H1 (cell line): ENCODE data around the gene NHS. TPM values are rescaled to one million over a fixed set of nuclear protein-coding genes. Genes with fewer than 3 reads are reported as not detected.

ENCODE experiments used
- CTCF ChIA-PET: fragments of 300-600 bp; sonication (Branson Sonifier 250); formaldehyde crosslinking; loops from one replicate; lab custom pipeline; 2021; ENCODE audit not compliant: partially characterized antibody; lab: Charles Lee
- POLR2A ChIA-PET: fragments of 300-600 bp; sonication (Branson Sonifier 250); formaldehyde crosslinking; loops from one replicate; lab custom pipeline; 2021; ENCODE audit warnings: inconsistent platforms; ENCODE audit not compliant: partially characterized antibody; lab: Charles Lee
- DNase-seq, 2 experiments: peaks; one replicate each; pipeline versions ENCODE4 v3.0.0 to v3.0.0-alpha.2; 2010 to 2022; ENCODE audit warnings: low spot score in 2 of 2, low read depth in 1 of 2, mixed read lengths in 1 of 2
- FAIRE-seq: peaks from 2 replicates; lab custom pipeline; 2011; peaks lifted over from hg19 to GRCh38; lab: Jason Lieb, UNC
- H2AFZ ChIP-seq: 2 replicates; pipeline ENCODE4 v1.8.1; 2012; ENCODE audit warnings: low read length, inconsistent platforms
- H2AK5ac ChIP-seq: 2 replicates; pipeline ENCODE4 v1.6.1; 2013; ENCODE audit warnings: low read depth, low read length
- H2BK120ac ChIP-seq: replicated peaks from 2 replicates; pipeline ENCODE3; 2013; ENCODE audit warnings: low read depth, low read length, inconsistent platforms
- H2BK12ac ChIP-seq: 2 replicates; pipeline ENCODE4 v1.6.1; 2013; ENCODE audit warnings: low read depth, low read length
- H2BK15ac ChIP-seq: 2 replicates; pipeline ENCODE4 v1.6.1; 2013; ENCODE audit warnings: low read length
- H2BK20ac ChIP-seq: 2 replicates; pipeline ENCODE4 v1.6.1; 2013; ENCODE audit warnings: low read length
- H2BK5ac ChIP-seq: 2 replicates; pipeline ENCODE4 v1.6.1; 2013; ENCODE audit warnings: low read depth, low read length
- H3K14ac ChIP-seq: 2 replicates; pipeline ENCODE4 v1.6.1; 2013; ENCODE audit warnings: inconsistent platforms; ENCODE audit not compliant: insufficient read length
- H3K18ac ChIP-seq: 2 replicates; pipeline ENCODE4 v1.6.1; 2013; ENCODE audit warnings: low read length; ENCODE audit errors: extremely low read depth
- H3K23ac ChIP-seq: 2 replicates; pipeline ENCODE4 v1.6.1; 2013; ENCODE audit warnings: inconsistent platforms; ENCODE audit not compliant: insufficient read length
- H3K23me2 ChIP-seq: 2 replicates; pipeline ENCODE4 v1.6.1; 2013; ENCODE audit warnings: low read depth, low read length
- H3K27ac ChIP-seq: 2 replicates; pipeline ENCODE4 v1.6.1; 2011; ENCODE audit warnings: low read depth, low read length, inconsistent platforms
- H3K27me3 ChIP-seq, 4 experiments: replicated peaks in 1 of 4; 1 replicate in 1 of 4; 2 replicates in 3 of 4; pipeline versions ENCODE4 v1.6.1 to v1.8.1; 2011 to 2013; ENCODE audit warnings: low read length in 3 of 4, mild to moderate bottlenecking in 3 of 4, inconsistent platforms in 2 of 4, mixed read lengths in 2 of 4, moderate library complexity in 1 of 4; ENCODE audit not compliant: control insufficient read depth in 3 of 4, insufficient read depth in 3 of 4; ENCODE audit errors: extremely low read depth in 1 of 4
- H3K36me3 ChIP-seq, 4 experiments: 2 replicates each; pipeline versions ENCODE4 v1.6.1 to v1.8.1; 2011 to 2013; ENCODE audit warnings: mild to moderate bottlenecking in 4 of 4, low read length in 3 of 4, moderate library complexity in 2 of 4, control low read depth in 1 of 4, inconsistent platforms in 1 of 4; ENCODE audit not compliant: insufficient read depth in 4 of 4, control insufficient read depth in 2 of 4
- H3K4ac ChIP-seq: replicated peaks from 2 replicates; pipeline ENCODE3; 2013; ENCODE audit warnings: low read length, low read depth, mixed read lengths, inconsistent platforms; ENCODE audit not compliant: insufficient read length
- H3K4me1 ChIP-seq, 4 experiments: replicated peaks in 1 of 4; 1 replicate in 1 of 4; 2 replicates in 3 of 4; pipeline versions ENCODE4 v1.6.1 to v1.8.1; 2011 to 2013; ENCODE audit warnings: low read length in 3 of 4, inconsistent platforms in 2 of 4, mixed read lengths in 1 of 4; ENCODE audit not compliant: insufficient read depth in 4 of 4, control insufficient read depth in 3 of 4
- H3K4me2 ChIP-seq, 2 experiments: 2 replicates each; pipeline versions ENCODE4 v1.6.1 to v1.8.1; 2011 to 2013; ENCODE audit warnings: low read depth in 2 of 2, low read length in 2 of 2, control low read depth in 1 of 2, inconsistent platforms in 1 of 2, mild to moderate bottlenecking in 1 of 2; ENCODE audit not compliant: insufficient read depth in 1 of 2
- H3K4me3 ChIP-seq, 4 experiments: fragments of 200-600, 300-600 bp in 1 of 4; sonication (generic), shearing (Covaris generic), sonication (Bioruptor Twin) in 1 of 4; 2 replicates each; pipeline versions ENCODE4 v1.5.1 to v1.8.1; 2011 to 2016; ENCODE audit warnings: low read length in 4 of 4, low read depth in 3 of 4, control low read depth in 2 of 4, inconsistent platforms in 2 of 4, mild to moderate bottlenecking in 2 of 4, mixed read lengths in 1 of 4, moderate library complexity in 1 of 4; ENCODE audit not compliant: insufficient read depth in 2 of 4; ENCODE audit errors: extremely low read depth in 1 of 4
- H3K56ac ChIP-seq: replicated peaks from 2 replicates; pipeline ENCODE3; 2013; ENCODE audit warnings: low read depth, mild to moderate bottlenecking, mixed read lengths, low read length, inconsistent platforms; ENCODE audit not compliant: insufficient read length
- H3K79me1 ChIP-seq: 2 replicates; pipeline ENCODE4 v1.6.1; 2013; ENCODE audit warnings: low read depth, low read length, control low read depth
- H3K79me2 ChIP-seq, 2 experiments: 2 replicates each; pipeline versions ENCODE4 v1.6.1 to v1.8.1; 2012 to 2013; ENCODE audit warnings: low read length in 2 of 2, mild to moderate bottlenecking in 2 of 2, inconsistent platforms in 1 of 2; ENCODE audit not compliant: insufficient read depth in 2 of 2, control insufficient read depth in 1 of 2
- H3K9ac ChIP-seq, 4 experiments: replicated peaks in 1 of 4; 1 replicate in 1 of 4; 2 replicates in 3 of 4; pipeline versions ENCODE4 v1.6.1 to v1.8.1; 2011 to 2013; ENCODE audit warnings: low read depth in 3 of 4, low read length in 3 of 4, control low read depth in 2 of 4, mild to moderate bottlenecking in 2 of 4, moderate library complexity in 2 of 4, inconsistent platforms in 1 of 4; ENCODE audit errors: extremely low read depth in 1 of 4
- H3K9me3 ChIP-seq, 2 experiments: 2 replicates each; pipeline versions ENCODE4 v1.6.1 to v1.8.1; 2012 to 2013; ENCODE audit warnings: mild to moderate bottlenecking in 2 of 2, moderate library complexity in 2 of 2, control low read depth in 1 of 2, inconsistent platforms in 1 of 2, low read depth in 1 of 2, low read length in 1 of 2, mixed read lengths in 1 of 2; ENCODE audit not compliant: insufficient read depth in 2 of 2
- H4K20me1 ChIP-seq, 2 experiments: replicated peaks in 1 of 2; 2 replicates each; pipeline versions ENCODE3 to v1.8.1; 2011 to 2013; ENCODE audit warnings: inconsistent platforms in 2 of 2, low read length in 2 of 2, mild to moderate bottlenecking in 1 of 2; ENCODE audit not compliant: insufficient read depth in 2 of 2, control insufficient read depth in 1 of 2
- H4K5ac ChIP-seq: 2 replicates; pipeline ENCODE4 v1.6.1; 2013; ENCODE audit warnings: low read length, low read depth, mixed read lengths, inconsistent platforms; ENCODE audit not compliant: insufficient read length
- H4K8ac ChIP-seq: 2 replicates; pipeline ENCODE4 v1.8.0; 2013; ENCODE audit warnings: mild to moderate bottlenecking, moderate library complexity, low read length, inconsistent platforms; ENCODE audit not compliant: insufficient read depth; ENCODE audit errors: extremely low read depth
- H4K91ac ChIP-seq: replicated peaks from 2 replicates; pipeline ENCODE3; 2013; ENCODE audit warnings: low read length, mixed read lengths, inconsistent platforms; ENCODE audit not compliant: insufficient read length
- CBX5 ChIP-seq: fragments of 300-800, 300-1000 bp; sonication (generic); IDR thresholded peaks from 2 replicates; pipeline ENCODE4 v1.7.1; 2016; ENCODE audit warnings: antibody characterized with exemption, low read length, low read depth
- EP300 ChIP-seq, 2 experiments: IDR thresholded peaks; 1 replicate in 1 of 2; 2 replicates in 1 of 2; pipeline ENCODE4 v1.6.1; 2011 to 2012; ENCODE audit warnings: low read depth in 2 of 2, low read length in 2 of 2, mild to moderate bottlenecking in 2 of 2, borderline replicate concordance in 1 of 2, inconsistent platforms in 1 of 2, moderate library complexity in 1 of 2
- GABPA ChIP-seq: IDR thresholded peaks from 2 replicates; pipeline ENCODE4 v1.6.1; 2011; ENCODE audit warnings: mild to moderate bottlenecking, low read length, moderate library complexity, borderline replicate concordance; ENCODE audit not compliant: insufficient read depth
- JUND ChIP-seq: IDR thresholded peaks from 2 replicates; pipeline ENCODE4 v1.6.1; 2011; ENCODE audit warnings: mild to moderate bottlenecking, improper control_type of control experiment, low read length
- SAP30 ChIP-seq: fragments of 300-600 bp; sonication (generic); IDR thresholded peaks from 2 replicates; pipeline ENCODE4 v1.7.1; 2012; ENCODE audit warnings: low read length, moderate library complexity, mild to moderate bottlenecking, inconsistent platforms; ENCODE audit not compliant: insufficient read depth, insufficient replicate concordance
- TCF12 ChIP-seq: IDR thresholded peaks from 2 replicates; pipeline ENCODE4 v1.6.1; 2011; ENCODE audit warnings: low read depth, mild to moderate bottlenecking, low read length
- WGBS, 2 experiments: shearing (Covaris generic) in 1 of 2; methylation state at CpG; one replicate each; pipeline versions ENCODE4 v1.1.6 to v1.1.7; 2013 to 2015; ENCODE audit warnings: low lambda C conversion rate in 2 of 2, mixed read lengths in 2 of 2, inconsistent platforms in 1 of 2, low coverage in 1 of 2, missing lambda C conversion rate in 1 of 2; ENCODE audit not compliant: insufficient replicate concordance in 2 of 2, insufficient coverage in 1 of 2, insufficient read length in 1 of 2; ENCODE audit errors: extremely low coverage in 1 of 2, missing lambda C conversion rate in 1 of 2; 5-methylcytosine and 5-hydroxymethylcytosine counted together
- polyA plus RNA-seq, 7 experiments: library from polyadenylated mRNA; depleted of rRNA in 3 of 7; stranded (reverse) in 5 of 7; unstranded in 2 of 7; fragments of >200 nt in 5 of 7; fragments of 200-250 nt in 2 of 7; gene quantifications; 1 replicate in 5 of 7; 2 replicates in 1 of 7; 4 replicates in 1 of 7; pipeline versions ENCODE4 v1.2.1 to v1.2.3, GENCODE V29; 2011 to 2013; ENCODE audit warnings: missing spikeins in 2 of 7, mixed read lengths in 2 of 7
- total RNA-seq: library from RNA; stranded (reverse); fragmentation: NEBNext Ultra II Directional; extraction: Animal tissue kit (Norgen Biotek cat#: 25700); gene quantifications from 2 replicates; pipeline ENCODE4 v1.2.1, GENCODE V29; 2021
- TF ChIP-seq, protein P1 (sequence below), 3 experiments: IDR thresholded peaks; 1 replicate in 2 of 3; 2 replicates in 1 of 3; pipeline versions ENCODE4 v1.5.1 to v1.6.1; 2011; ENCODE audit warnings: low read length in 3 of 3, mild to moderate bottlenecking in 3 of 3, inconsistent platforms in 2 of 3, low read depth in 1 of 3, moderate library complexity in 1 of 3; ENCODE audit not compliant: insufficient read depth in 1 of 3; ENCODE audit errors: control extremely low read depth in 1 of 3

NHS gene
- total and polyA plus RNA-seq, 2 of the 8 experiments (the other 6 are each of a cell fraction or from before 2014, with no cell fraction given), result 2.2 to 6.7 TPM

DNA sequence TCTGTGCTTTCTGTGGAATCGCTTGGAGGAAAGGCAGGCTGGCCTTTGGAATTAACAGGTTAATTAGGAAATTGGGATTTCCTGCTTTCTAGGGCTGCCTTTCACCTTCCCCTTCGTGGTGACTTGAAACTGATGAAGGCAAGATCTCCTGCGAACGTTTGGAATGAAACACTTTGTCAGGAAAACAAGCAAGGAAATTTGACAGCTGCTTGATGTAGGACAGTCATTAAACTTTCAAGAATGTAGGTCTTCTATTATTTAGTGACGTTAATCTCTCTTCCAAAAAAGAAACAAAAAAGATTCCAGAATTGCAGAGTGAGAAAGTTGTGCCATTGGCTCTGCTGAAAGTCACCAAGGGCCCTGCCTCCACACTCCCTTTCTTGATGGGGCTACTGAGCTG lies 206.6 kb downstream of the NHS start:
- no peak overlapping the region for H2BK20ac ChIP-seq
- CTCF ChIA-PET, result interaction anchor here (1.0 to 1.5 kb wide), 2 partner anchors 37 to 47 kb away, joined by 3 to 6 read pairs; no protein-coding TSS in a partner anchor
- no peak for FAIRE-seq

More for the DNA sequence above, 206.6 kb downstream of the NHS start:
- Histone ChIP-seq H3K27ac (no peak overlapping the region), H3K23ac (no peak overlapping the region), H2BK120ac (no peak overlapping the region), H3K36me3 (no peaks in the 10 kb centered on the region), H3K4me1 (no peaks in the 10 kb centered on the region), H3K27me3 (no peaks in the 10 kb centered on the region), H2BK12ac (no peak overlapping the region), H3K14ac (no peak overlapping the region), H3K56ac (no peak overlapping the region), H4K91ac (no peak overlapping the region), H3K23me2 (no peaks in the 10 kb centered on the region), H3K4ac (no peak overlapping the region), H3K4me2 (no peak overlapping the region), H3K18ac (no peak overlapping the region), H3K9ac (no peak overlapping the region), H4K5ac (no peak overlapping the region), H3K79me2 (no peaks in the 10 kb centered on the region), H3K9me3 (no peaks in the 10 kb centered on the region), H4K20me1 (no peaks in the 10 kb centered on the region), H2AFZ (no peak overlapping the region), H3K79me1 (no peaks in the 10 kb centered on the region), H4K8ac (no peak overlapping the region), H2AK5ac (no peak overlapping the region), H3K4me3 (no peak overlapping the region), H2BK15ac (no peak overlapping the region), H2BK5ac (no peak overlapping the region)
- POLR2A ChIA-PET, result no interaction called here
- no peak for DNase-seq
- WGBS, 2 experiments, result 74% methylated on average over 4 of the region's 5 CpGs; no CpG with 5 or more reads in 1 of the 2 experiments
- TF ChIP-seq TCF12 (no peak), EP300 (IDR thresholded peaks at IDR 0.05; ENCODE audit: borderline replicate concordance in 1 of 2, low read depth in 2 of 2, low read length in 2 of 2) (no peak), SAP30 (no peak), CBX5 (no peak), GABPA (no peak), JUND (no peak)
- TF ChIP-seq, protein P1, sequence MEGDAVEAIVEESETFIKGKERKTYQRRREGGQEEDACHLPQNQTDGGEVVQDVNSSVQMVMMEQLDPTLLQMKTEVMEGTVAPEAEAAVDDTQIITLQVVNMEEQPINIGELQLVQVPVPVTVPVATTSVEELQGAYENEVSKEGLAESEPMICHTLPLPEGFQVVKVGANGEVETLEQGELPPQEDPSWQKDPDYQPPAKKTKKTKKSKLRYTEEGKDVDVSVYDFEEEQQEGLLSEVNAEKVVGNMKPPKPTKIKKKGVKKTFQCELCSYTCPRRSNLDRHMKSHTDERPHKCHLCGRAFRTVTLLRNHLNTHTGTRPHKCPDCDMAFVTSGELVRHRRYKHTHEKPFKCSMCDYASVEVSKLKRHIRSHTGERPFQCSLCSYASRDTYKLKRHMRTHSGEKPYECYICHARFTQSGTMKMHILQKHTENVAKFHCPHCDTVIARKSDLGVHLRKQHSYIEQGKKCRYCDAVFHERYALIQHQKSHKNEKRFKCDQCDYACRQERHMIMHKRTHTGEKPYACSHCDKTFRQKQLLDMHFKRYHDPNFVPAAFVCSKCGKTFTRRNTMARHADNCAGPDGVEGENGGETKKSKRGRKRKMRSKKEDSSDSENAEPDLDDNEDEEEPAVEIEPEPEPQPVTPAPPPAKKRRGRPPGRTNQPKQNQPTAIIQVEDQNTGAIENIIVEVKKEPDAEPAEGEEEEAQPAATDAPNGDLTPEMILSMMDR (IDR thresholded peaks at IDR 0.05; ENCODE audit: control extremely low read depth in 1 of 3, insufficient read depth in 1 of 3, low read depth in 1 of 3, low read length in 3 of 3), result no peak
